ENCODE data around the gene LBH.

GRCh38 chr2:30257266-30258214 is 26.2 kb downstream of the LBH start:
- no peak for TF ChIP-seq EP300 (IDR thresholded peaks at IDR 0.05; ENCODE audit: low read depth in 2 of 2, low read length in 2 of 2)
- no peak for TF ChIP-seq EP300 (CRISPR knock-in tag; IDR thresholded peaks at IDR 0.05; ENCODE audit: borderline replicate concordance)
- no peak for TF ChIP-seq NFKBIZ (CRISPR knock-in tag; IDR thresholded peaks at IDR 0.05)
- TF ChIP-seq RAD21 (CRISPR knock-in tag; IDR thresholded peaks at IDR 0.05), result no peak
